K562 (cell line): ENCODE measurements around the gene ZNHIT2. TPM values are rescaled to one million over a fixed set of nuclear protein-coding genes. Genes with fewer than 3 reads are reported as not detected.
A peak's percentile ranks its signal among the peaks of the same experiment; 100 is the strongest.

Experiments used
- ARHGAP35 ChIP-seq: fragments of 450-650 bp; IDR thresholded peaks from 2 replicates; pipeline ENCODE4 v1.6.1; 2018; ENCODE audit not compliant: partially characterized antibody
- ATF7 ChIP-seq: fragments of 450-650 bp; IDR thresholded peaks from 2 replicates; pipeline ENCODE4 v1.7.1; 2014; ENCODE audit warnings: mild to moderate bottlenecking, moderate library complexity
- E2F1 ChIP-seq: sonication (generic); formaldehyde crosslinking; IDR thresholded peaks from 2 replicates; pipeline ENCODE4 v1.8.1; 2023; ENCODE audit warnings: mild to moderate bottlenecking, missing genetic modification reagents, moderate library complexity
- HMG20A ChIP-seq: fragments of 450-650 bp; formaldehyde crosslinking; conservative IDR thresholded peaks from 2 replicates; pipeline ENCODE4 v1.4.0; 2020; ENCODE audit warnings: mild to moderate bottlenecking, mixed read lengths
- NFE2 ChIP-seq: IDR thresholded peaks from 2 replicates; pipeline ENCODE4 v1.6.1; 2014; ENCODE audit warnings: antibody characterized with exemption, low read depth
- SIN3A ChIP-seq, 2 experiments: fragments of 150-350 bp in 1 of 2; IDR thresholded peaks; 2 replicates each; pipeline ENCODE4 v1.6.1; 2011 to 2016; ENCODE audit warnings: borderline replicate concordance in 2 of 2, low read depth in 2 of 2, low read length in 2 of 2, mild to moderate bottlenecking in 2 of 2, moderate library complexity in 2 of 2; ENCODE audit not compliant: control insufficient read depth in 1 of 2
- SIN3B ChIP-seq: fragments of 450-650 bp; IDR thresholded peaks from 2 replicates; pipeline ENCODE4 v1.6.1; 2017; ENCODE audit warnings: low read depth, mild to moderate bottlenecking, moderate library complexity
- YY1 ChIP-seq, 3 experiments: IDR thresholded peaks; 2 replicates each; pipeline ENCODE4 v1.6.1; 2011; ENCODE audit warnings: low read length in 2 of 3, mild to moderate bottlenecking in 2 of 3, moderate library complexity in 2 of 3, borderline replicate concordance in 1 of 3, control low read depth in 1 of 3, low read depth in 1 of 3; ENCODE audit not compliant: insufficient read depth in 3 of 3, insufficient replicate concordance in 2 of 3, control insufficient read depth in 1 of 3, insufficient read length in 1 of 3; ENCODE audit errors: extremely low read depth in 1 of 3
- ZNF280B ChIP-seq: fragments of 250-450 bp; sonication (Bioruptor Pico); IDR thresholded peaks from 2 replicates; pipeline ENCODE4 v1.5.1; 2021; ENCODE audit warnings: mild to moderate bottlenecking
- ZNF589 ChIP-seq: fragments of 200-800 bp; sonication (Bioruptor generic); IDR thresholded peaks from 2 replicates; pipeline ENCODE4 v1.6.1; 2016; ENCODE audit warnings: low read depth, missing genetic modification characterization, missing compliant biosample characterization
- polyA plus RNA-seq, 8 experiments: library from polyadenylated mRNA; depleted of rRNA in 4 of 8; stranded (reverse) in 5 of 8; unstranded in 3 of 8; fragments of >200 nt; fragmentation: Nextera tagmentation in 2 of 8; fragmentation: Illumina TruSeq in 1 of 8; extraction: Ambion mirVana in 2 of 8; extraction: Trizol in 1 of 8; gene quantifications; 2 replicates each; pipeline versions ENCODE4 v1.2.1 to v1.2.3, GENCODE V29; 2011 to 2014; ENCODE audit warnings: inconsistent platforms in 1 of 8, missing spikeins in 1 of 8
- total RNA-seq, 7 experiments: library from RNA; depleted of rRNA in 6 of 7; stranded (reverse); fragments of >200 nt in 6 of 7; fragmentation: Illumina TruSeq in 2 of 7; extraction: Trizol in 2 of 7; gene quantifications; 2 replicates each; pipeline versions ENCODE4 v1.2.1 to v1.2.3, GENCODE V29; 2011 to 2021; ENCODE audit warnings: low replicate concordance in 1 of 7
- TF ChIP-seq, protein P1 (sequence below), 2 experiments: fragments of 450-650 bp; formaldehyde crosslinking in 1 of 2; IDR thresholded peaks; 2 replicates each; pipeline versions ENCODE4 v1.4.0 to v1.6.1; 2014 to 2020; ENCODE audit warnings: mild to moderate bottlenecking in 2 of 2, borderline replicate concordance in 1 of 2, low read depth in 1 of 2
- TF ChIP-seq, protein P2 (sequence below): fragments of 450-650 bp; formaldehyde crosslinking; IDR thresholded peaks from 2 replicates; pipeline ENCODE4 v1.4.0; 2022; ENCODE audit warnings: mild to moderate bottlenecking, moderate library complexity

The ZNHIT2 gene
- total and polyA plus RNA-seq, 9 of the 15 experiments (the other 6 are each of a cell fraction or from before 2014, with no cell fraction given), result 0.08 to 39.0 (median 2.5) TPM

DNA sequence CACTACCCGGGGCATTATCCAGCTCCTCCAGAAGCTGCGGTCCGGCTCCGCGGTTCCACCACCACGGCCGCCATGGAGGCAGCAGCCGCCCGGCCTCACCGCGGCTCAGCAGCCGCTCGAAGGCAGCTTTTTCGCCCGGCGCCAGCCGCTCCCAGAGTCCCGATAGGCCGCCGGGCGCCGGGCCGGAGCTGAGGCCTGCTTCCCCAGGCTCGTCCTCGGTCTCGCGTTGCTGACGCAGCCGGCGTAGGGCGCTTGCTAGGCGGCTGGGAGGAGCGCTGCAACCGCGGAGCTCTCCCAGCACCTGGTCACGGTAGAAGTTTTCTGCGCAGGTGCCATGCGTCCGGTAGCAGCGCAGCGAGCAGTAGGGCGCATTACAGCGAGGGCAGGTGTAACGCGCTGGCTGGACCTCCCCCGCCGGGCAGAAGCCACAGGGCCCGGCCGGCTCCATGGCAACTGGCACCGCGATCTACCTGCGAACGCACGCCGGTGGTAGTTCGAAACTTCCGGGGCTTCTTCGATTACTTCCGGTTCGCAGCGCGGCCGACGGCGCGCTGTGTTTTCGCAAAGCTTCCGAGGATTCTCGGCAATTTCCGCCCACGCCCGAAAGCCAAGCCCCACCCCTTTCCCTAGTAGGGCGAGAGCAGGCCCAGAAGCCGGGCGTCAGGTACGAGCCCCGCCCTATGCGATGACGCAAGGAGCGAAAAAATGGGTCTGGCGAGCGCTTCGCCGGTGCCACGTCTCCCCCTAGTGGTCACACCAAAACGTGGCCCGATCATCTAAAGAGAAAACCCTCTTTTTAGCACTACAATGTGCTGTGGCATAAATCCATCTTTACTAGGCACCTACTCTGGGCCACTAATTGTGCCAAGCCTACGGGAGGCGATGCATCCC lies at the start of gene ZNHIT2 (continued):
- TF ChIP-seq SIN3A (IDR thresholded peaks at IDR 0.05; ENCODE audit: borderline replicate concordance in 2 of 2, control insufficient read depth in 1 of 2, low read depth in 2 of 2, low read length in 2 of 2) (peak; percentile 89 to 94; a peak in 3 of 4 replicates), YY1 (IDR thresholded peaks at IDR 0.05; ENCODE audit: borderline replicate concordance in 1 of 3, control insufficient read depth in 1 of 3, extremely low read depth in 1 of 3, insufficient read depth in 3 of 3, insufficient read length in 1 of 3, insufficient replicate concordance in 2 of 3, low read depth in 1 of 3, low read length in 2 of 3) (peak in 1 of 3 experiments; percentile 57), ARHGAP35 (no peak), ATF7 (peak; percentile 97), ZNF589 (CRISPR knock-in tag) (no peak), NFE2 (no peak), HMG20A (no peak), ZNF280B (CRISPR knock-in tag) (no peak), SIN3B (peak; percentile 94), E2F1 (CRISPR knock-in tag) (peak; percentile 77; the same call in 1 of the 2 replicates)
- TF ChIP-seq, protein P1, sequence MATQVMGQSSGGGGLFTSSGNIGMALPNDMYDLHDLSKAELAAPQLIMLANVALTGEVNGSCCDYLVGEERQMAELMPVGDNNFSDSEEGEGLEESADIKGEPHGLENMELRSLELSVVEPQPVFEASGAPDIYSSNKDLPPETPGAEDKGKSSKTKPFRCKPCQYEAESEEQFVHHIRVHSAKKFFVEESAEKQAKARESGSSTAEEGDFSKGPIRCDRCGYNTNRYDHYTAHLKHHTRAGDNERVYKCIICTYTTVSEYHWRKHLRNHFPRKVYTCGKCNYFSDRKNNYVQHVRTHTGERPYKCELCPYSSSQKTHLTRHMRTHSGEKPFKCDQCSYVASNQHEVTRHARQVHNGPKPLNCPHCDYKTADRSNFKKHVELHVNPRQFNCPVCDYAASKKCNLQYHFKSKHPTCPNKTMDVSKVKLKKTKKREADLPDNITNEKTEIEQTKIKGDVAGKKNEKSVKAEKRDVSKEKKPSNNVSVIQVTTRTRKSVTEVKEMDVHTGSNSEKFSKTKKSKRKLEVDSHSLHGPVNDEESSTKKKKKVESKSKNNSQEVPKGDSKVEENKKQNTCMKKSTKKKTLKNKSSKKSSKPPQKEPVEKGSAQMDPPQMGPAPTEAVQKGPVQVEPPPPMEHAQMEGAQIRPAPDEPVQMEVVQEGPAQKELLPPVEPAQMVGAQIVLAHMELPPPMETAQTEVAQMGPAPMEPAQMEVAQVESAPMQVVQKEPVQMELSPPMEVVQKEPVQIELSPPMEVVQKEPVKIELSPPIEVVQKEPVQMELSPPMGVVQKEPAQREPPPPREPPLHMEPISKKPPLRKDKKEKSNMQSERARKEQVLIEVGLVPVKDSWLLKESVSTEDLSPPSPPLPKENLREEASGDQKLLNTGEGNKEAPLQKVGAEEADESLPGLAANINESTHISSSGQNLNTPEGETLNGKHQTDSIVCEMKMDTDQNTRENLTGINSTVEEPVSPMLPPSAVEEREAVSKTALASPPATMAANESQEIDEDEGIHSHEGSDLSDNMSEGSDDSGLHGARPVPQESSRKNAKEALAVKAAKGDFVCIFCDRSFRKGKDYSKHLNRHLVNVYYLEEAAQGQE (IDR thresholded peaks at IDR 0.05; ENCODE audit: borderline replicate concordance), result peak; percentile 79; the same call in 1 of the 2 replicates
- TF ChIP-seq, protein P1 (CRISPR knock-in tag; IDR thresholded peaks at IDR 0.05; ENCODE audit: low read depth), result no peak
- TF ChIP-seq, protein P2, sequence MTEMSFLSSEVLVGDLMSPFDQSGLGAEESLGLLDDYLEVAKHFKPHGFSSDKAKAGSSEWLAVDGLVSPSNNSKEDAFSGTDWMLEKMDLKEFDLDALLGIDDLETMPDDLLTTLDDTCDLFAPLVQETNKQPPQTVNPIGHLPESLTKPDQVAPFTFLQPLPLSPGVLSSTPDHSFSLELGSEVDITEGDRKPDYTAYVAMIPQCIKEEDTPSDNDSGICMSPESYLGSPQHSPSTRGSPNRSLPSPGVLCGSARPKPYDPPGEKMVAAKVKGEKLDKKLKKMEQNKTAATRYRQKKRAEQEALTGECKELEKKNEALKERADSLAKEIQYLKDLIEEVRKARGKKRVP, result 0 out of 2 replicates have a peak, but pooled peaks have one; percentile 45
